ENCODE data around the gene DPYSL4. TPM values are rescaled to one million over a fixed set of nuclear protein-coding genes. Genes with fewer than 3 reads are reported as not detected.

Gene DPYSL4
- total RNA-seq, 1 donor from 2014 or later = 0.99 TPM

DNA sequence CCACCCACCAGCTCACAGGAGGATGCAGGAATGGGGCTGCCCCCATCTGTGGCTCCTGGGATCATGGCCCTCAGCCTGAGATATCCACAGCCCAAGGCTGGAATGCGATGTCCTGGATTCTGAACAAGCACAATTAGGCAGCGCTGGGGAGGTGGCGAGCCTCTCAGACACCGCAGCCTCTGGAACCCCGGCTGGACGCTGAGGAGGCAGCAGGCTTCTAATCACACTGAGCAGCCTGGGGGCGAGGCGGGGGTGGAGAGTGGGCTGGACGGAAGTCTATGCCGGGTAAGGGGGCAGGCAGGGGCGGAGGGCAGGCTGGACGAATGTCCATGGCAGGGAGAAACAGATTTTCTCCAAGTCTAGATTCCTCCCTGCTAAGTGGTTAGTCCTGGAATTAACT is 56.4 kb downstream of the DPYSL4 start:
- DNase-seq = no peak

DNA sequence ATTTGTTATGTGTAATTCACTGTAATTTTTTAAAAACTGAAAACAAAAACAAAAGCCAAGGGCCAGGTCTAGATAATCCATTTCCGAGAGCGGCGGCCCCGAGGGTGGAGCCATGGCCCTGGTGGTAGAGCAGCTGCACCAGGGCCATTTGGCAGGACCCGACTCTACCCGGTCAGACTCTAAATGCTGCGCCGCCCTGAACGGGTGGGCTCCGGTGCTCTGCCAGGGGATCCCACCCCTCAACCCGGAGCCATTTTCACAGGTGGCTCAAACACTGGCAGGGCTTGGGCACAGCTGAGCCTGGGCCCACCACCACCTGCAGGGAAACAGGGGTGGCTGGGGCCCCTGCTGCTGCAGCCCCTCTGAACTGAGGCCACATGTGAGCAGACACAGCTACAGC is 56.9 kb downstream of the DPYSL4 start:
- no peak for DNase-seq

DNA sequence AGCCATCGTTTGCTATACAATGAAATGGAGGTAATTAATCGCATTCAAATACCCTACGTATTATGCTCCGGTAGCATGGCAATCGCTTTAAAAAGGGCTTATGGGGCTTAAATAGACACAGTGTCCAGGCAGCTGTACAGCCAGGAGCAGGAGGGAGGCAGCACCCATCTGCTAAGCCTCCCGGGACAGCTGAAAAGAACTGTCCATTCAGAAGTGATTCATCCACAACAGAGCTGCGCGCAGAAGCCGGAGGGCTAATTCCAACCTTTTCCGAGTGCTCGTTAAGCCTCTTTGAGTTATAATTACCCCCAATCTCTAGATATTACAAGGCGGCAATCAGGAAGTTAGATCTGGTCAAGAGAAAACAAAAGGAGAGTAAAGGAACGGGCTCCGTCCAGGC is 58.3 kb downstream of the DPYSL4 start:
- DNase-seq = no peak

DNA sequence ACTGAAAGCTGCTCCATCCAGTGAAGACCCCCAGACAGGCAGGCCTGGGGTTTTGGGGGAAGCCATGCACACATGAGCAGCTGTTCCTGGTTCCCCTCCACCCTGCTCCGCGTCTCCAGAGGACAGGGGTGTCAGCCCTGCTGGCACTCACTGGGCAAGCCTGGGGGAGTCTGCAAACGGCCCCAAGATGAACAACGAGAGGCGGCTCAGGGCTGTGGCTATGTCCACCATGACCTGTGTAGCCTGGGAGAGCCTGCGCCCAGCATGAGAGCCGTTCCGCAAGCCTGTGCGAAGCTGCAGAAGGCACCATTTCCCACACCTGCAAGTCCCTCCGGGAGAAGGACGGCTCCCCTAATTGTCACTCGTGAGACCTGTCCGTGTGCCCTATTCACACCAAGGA is 59.5 kb downstream of the DPYSL4 start:
- no peak for DNase-seq

DNA sequence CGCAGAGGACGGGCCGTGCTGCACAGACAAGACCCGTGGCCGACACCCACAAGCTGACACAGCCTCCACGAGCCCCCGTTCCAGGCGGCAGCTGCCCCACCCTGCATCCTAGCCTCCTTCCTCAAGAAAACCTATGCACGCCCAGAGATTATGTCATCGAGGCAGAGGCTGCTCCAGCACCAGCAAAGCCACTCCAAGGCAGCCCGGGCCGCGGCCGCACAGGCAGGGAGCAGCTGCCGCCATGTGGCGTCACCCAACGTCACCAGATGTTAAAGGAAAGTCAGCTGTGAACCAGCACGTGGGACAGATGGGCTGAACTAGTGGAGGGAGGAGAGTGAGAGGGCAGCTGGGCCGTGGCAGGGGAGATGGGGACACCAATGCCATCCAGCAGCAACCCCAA is 61.2 kb downstream of the DPYSL4 start:
- DNase-seq = no peak

DNA sequence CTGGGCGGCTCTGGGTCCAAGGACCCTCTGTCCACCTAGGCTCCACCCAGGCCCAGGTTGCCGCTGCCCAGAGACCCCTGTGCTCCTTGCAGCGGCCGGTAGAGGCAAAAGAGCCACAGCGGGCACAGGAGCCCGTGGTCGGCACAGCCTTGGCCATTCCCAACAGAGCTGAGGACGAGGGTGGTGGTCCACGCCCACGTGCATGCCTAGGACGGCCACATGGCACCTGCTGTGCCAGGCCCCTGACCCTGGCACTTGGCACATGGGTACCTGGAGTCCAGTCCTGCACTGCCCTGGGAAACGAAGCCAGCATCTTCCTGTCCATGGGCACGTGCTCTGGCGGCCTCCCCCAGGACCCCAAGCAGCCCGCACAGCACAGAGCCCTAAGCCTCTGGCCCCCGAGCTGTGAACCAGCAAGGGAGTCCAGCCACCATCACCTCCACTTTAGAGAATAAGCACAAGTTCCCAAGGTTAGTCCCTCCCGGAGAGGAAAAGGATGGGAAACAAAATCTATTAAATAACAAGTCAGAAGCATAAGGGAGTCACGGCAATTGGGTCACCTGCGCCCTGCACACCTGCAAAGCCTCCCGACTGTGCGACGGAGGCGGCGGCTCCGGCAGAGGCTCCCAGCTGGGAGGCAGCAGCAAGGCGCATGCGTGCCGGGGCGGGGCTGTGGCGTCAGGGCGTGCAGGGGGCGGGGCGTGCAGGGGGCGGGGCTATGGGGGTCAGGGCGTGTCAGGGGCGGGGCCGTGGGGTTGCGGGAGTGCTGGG is 61.9 kb downstream of the DPYSL4 start:
- no peak for DNase-seq

DNA sequence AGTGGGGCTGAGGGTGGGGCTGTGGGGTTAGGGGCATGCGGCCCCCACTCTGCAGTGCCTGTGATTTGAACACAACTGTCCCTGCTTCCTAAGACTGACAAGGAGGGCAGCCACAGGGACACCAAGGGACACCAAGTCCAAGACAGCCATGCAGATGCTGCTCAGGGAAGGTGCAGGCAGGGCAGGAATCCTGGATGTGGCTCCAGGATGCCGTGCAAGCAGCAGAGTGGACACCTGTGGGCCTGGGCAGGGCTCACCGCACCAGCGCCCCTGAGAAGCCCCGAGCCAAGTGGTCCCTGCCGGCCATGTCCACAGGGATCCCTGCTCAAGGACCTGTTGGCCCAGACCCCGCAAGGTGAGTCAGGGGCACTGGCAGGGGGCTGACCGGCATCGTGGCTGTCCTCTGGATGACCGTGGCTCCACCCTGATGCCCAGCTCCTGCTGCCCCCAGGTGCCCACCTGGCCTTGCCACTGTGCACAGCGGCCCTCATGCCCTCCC is 62.5 kb downstream of the DPYSL4 start:
- no peak for DNase-seq

DNA sequence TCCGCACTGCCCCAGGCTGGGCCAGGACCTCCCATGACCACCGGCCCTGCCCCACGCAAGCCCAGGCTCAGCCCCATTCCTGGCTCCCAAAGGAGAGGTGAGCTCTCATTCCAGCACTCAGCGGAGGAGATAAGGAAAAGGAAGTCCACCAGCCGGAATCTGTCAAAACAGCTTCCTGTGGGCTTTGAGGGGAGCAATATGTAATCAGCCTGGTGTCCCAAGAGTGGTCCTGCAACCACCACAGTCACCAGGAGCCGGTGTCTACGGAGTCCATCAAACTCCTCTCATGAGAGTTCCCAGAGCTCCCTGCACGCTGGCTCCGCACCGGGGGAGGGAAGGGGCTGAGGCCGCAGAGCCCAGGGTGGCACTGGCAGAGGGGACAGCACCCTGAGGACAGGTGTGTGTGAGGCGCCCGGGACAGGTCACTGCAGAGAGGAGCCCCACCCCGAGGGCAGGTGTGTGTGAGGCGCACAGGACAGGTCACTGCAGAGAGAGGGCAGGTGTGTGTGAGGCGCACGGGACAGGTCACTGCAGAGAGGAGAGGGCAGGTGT is 63.2 kb downstream of the DPYSL4 start:
- DNase-seq = no peak

DNA sequence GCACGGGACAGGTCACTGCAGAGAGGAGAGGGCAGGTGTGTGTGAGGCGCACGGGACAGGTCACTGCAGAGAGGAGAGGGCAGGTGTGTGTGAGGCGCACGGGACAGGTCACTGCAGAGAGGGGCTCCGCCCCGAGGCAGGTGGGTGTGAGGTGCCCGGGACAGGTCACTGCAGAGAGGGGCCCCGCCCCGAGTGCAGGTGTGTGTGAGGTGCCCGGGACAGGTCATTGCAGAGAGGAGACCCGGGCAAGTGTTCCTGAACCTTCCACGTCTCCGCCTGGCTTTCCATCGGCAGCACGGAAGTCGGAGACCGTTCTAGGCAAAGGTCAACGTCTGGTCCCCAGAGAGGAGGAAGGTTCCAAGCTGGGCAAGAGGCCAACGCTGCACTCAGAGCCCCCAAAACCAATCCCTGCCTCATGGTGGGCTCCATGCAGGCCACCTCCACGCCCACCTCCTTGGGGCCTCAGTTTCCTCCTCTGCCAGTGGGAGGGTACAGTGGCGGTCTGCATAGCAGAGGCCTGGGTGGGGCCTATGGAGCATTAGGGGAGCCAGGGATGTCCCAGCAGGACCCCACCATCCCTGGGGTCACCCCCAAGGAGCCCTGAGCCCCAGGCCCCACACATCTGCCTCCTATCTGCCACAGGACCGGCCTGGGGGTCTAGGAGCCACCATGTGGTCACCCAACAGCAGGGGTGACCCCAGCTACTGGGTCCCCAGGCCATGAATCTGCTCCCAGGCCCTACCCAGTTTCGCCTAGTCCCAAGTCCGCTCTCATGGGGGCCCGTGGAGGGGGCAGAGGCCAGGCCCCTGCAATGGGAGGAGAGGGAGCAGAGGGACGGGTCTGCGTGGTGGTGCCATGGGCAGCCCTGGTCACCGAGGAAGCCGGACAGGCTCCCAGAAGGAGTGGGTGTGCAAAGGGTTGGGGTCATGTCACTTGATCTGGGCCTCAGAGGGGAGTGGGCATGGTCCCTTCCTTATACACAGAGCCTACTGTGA is 64.0 kb downstream of the DPYSL4 start:
- DNase-seq = no peak

DNA sequence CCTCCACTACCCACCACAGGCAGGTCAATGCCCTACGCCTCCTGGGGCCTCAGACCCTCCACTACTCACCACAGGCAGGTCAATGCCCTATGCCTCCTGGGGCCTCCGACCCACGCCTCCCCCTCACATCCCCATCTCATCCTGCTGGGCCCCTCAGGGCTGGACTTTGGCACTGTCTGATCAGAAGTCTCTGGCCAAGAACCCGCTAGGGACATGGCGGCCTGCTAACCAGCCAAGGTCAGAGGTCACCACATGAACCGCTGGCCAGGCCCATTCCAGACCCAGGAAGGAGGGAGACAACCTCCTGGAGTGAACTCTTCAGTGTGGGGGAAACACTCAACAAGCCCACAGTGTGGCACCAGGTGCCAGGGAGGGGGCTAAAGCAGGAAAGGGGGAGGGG is 65.2 kb downstream of the DPYSL4 start:
- DNase-seq = no peak

DNA sequence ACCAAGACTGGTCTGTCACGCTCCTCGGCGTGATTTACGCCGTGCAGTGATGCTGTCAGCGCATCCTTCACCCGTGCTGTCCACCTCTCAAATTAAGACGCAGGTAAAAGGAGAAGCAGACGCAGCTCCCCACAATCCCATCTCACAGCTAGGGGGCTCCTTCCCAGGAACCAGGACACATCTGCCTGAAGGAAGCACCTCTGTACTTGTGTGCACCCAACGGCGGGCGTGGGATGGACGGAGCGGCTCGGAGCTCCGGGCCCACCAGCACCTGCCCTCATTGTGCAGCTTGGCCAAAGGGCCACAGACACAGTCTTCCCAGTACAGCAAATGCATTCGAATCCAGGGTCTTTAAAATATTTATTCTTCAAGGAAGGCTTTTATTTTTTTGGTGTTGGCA is 65.7 kb downstream of the DPYSL4 start:
- DNase-seq = no peak

DNA sequence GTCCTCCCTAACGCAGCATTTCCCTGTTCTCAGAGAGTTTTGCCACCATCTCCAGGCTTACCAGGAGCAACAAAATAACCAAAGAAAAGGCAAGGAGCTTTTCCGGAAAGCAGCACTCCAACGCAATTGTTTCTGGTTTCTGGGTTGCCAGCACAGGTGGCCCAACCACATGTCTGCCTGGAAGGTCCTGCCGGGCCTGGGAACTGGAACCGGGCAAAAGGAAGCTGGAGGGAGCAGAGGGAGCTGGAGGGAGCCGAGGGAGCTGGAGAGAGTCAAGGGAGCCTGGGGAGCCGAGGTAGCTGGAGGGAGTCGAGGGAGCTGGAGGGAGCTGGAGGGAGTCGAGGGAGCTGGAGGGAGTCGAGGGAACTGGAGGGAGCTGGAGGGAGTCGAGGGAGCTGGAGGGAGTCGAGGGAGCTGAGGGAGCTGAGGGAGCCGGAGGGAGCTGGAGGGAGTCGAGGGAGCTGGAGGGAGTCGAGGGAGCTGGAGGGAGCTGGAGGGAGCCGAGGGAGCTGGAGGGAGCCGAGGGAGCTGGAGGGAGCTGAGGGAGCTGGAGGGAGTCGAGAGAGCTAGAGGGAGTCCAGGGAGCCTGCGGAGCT is 66.4 kb downstream of the DPYSL4 start:
- no peak for DNase-seq

DNA sequence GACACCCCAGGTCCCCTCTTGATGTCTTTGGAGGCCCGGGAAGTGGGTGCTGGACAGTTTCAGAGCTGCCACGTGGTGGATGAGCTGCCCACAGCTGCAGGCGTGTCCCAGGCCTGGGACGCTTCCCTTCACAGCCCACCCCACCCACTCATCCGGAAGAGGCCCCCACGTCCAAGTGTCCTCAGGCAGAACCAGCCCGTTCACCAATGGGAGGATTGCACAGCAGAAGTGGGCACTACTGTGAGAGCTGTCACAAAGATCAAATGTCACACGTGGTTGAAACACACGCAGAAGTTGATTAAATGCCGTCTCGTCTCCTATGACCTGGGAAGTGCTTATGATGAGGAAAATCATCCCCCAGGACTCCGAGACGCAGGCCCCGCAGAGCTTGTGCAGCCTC is 68.1 kb downstream of the DPYSL4 start:
- DNase-seq = no peak

Other genes with a start within 250 kb of the DPYSL4 start
- 35.3 TPM for gene BNIP3, start 205.0 kb upstream of the DPYSL4 start, total RNA-seq
- gene JAKMIP3, start 121.0 kb upstream of the DPYSL4 start, total RNA-seq = 0.39 TPM
- 3.4 TPM for gene STK32C, start 121.0 kb downstream of the DPYSL4 start, total RNA-seq
- 9.6 TPM for gene LRRC27, start 145.2 kb downstream of the DPYSL4 start, total RNA-seq
- gene PWWP2B, start 210.3 kb downstream of the DPYSL4 start, total RNA-seq = 10.6 TPM

Measured in skin of body (tissue), 2 donors.